ENCODE data around the gene AUTS2. TPM values are rescaled to one million over a fixed set of nuclear protein-coding genes. Genes with fewer than 3 reads are reported as not detected.

The AUTS2 gene
- total and polyA plus RNA-seq, 4 donors = 4.9 to 24.4 (median 7.0) TPM

DNA sequence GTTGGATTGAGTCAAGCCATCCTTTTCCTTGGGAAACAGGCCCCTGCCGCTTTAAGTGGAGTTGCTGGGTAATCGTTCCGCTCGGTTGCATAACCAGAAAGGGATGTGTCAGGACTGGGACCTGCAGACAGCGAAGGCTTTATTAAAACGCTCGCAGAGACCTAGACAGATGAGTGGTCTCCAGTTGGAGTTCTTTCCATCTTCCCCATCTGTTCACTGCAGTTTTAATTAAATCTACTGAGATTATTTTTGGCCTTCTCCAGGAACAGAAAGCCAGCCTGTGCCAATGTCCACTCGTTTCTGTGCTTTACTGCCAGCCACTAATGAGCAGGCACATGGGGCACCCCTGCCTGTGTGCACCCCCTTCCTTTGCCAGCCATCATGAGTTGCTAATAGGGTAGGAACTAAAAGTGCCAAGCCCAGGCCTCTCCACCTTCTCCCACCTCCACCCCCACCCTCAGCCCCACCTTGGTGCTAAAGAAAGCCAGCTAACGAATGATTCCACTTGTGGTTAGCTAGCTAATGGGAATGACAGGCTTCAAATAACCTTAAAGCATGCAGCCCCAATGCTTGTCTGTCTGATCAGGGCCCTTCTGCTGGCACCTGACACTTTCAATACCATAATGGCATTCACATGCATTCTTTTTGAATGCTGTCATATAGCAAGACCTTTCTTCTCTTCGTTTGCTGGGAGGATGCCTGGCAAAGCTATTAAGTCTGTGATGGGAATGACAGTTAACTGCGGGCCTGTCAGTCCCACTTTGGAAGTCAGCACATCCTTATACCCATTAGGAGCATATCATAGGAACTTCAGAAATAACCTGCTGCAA, 976.9 kb downstream of the AUTS2 start:
- Histone ChIP-seq H3K9me3 (ENCODE audit: control insufficient read depth in 4 of 4, low read length in 3 of 4) (no peaks in the 10 kb centered on the region), H3K36me3 (ENCODE audit: control insufficient read depth in 4 of 4, insufficient read depth in 3 of 4, low read depth in 1 of 4, low read length in 3 of 4) (no peaks in the 10 kb centered on the region), H3K27me3 (ENCODE audit: control insufficient read depth in 4 of 4, insufficient read depth in 4 of 4, low read length in 3 of 4) (no peaks in the 10 kb centered on the region), H3K4me1 (ENCODE audit: control insufficient read depth in 4 of 4, insufficient read depth in 4 of 4, low read length in 3 of 4) (peaks cover 10 to 63% (median 59%) of the 10 kb centered on the region in 4 donors), H3K4me3 (ENCODE audit: low read depth in 1 of 3, low read length in 3 of 3) (no peak overlapping the region), H3K9ac (ENCODE audit: low read depth in 1 of 2, low read length in 2 of 2) (peak overlapping the region in 1 of 2 donors; percentile 24), H3K27ac (ENCODE audit: low read depth in 1 of 2, low read length in 2 of 2) (peak overlapping the region; percentile 61 to 69)
- DNase-seq (ENCODE audit: low spot score) = no peak
- WGBS = 44% methylated on average over 11 of the region's 11 CpGs
- no peak for TF ChIP-seq YY1 (IDR thresholded peaks at IDR 0.05)
- no peak for TF ChIP-seq CTCF (IDR thresholded peaks at IDR 0.05; ENCODE audit: low read depth, low read length, missing input control)
- TF ChIP-seq RAD21 (IDR thresholded peaks at IDR 0.05) = peak in 1 of 2 donors; percentile 30
- TF ChIP-seq GABPA (IDR thresholded peaks at IDR 0.05 in 1 of 2, conservative IDR thresholded peaks at IDR 0.05 in 1 of 2) = no peak
- no peak for TF ChIP-seq TAF1 (conservative IDR thresholded peaks at IDR 0.05)
- no peak for TF ChIP-seq HNF4A (conservative IDR thresholded peaks at IDR 0.05)
- TF ChIP-seq, protein P1, sequence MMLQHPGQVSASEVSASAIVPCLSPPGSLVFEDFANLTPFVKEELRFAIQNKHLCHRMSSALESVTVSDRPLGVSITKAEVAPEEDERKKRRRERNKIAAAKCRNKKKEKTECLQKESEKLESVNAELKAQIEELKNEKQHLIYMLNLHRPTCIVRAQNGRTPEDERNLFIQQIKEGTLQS (IDR thresholded peaks at IDR 0.05) = no peak
- no peak for TF ChIP-seq SP1 (IDR thresholded peaks at IDR 0.05)
- no peak for TF ChIP-seq FOXA1 (IDR thresholded peaks at IDR 0.05)
- TF ChIP-seq ZBTB33 (IDR thresholded peaks at IDR 0.05) = no peak
- TF ChIP-seq JUND (IDR thresholded peaks at IDR 0.05) = no peak
- no peak for TF ChIP-seq FOXA2 (IDR thresholded peaks at IDR 0.05)
- TF ChIP-seq NR2F2 (IDR thresholded peaks at IDR 0.05) = no peak
- TF ChIP-seq EGR1 (IDR thresholded peaks at IDR 0.05; ENCODE audit: low read depth in 2 of 2) = no peak
- TF ChIP-seq RXRA (IDR thresholded peaks at IDR 0.05) = no peak
- peak; percentile 27 for TF ChIP-seq MAX (IDR thresholded peaks at IDR 0.05)
- TF ChIP-seq HNF4G (IDR thresholded peaks at IDR 0.05) = no peak
- TF ChIP-seq, protein P2, sequence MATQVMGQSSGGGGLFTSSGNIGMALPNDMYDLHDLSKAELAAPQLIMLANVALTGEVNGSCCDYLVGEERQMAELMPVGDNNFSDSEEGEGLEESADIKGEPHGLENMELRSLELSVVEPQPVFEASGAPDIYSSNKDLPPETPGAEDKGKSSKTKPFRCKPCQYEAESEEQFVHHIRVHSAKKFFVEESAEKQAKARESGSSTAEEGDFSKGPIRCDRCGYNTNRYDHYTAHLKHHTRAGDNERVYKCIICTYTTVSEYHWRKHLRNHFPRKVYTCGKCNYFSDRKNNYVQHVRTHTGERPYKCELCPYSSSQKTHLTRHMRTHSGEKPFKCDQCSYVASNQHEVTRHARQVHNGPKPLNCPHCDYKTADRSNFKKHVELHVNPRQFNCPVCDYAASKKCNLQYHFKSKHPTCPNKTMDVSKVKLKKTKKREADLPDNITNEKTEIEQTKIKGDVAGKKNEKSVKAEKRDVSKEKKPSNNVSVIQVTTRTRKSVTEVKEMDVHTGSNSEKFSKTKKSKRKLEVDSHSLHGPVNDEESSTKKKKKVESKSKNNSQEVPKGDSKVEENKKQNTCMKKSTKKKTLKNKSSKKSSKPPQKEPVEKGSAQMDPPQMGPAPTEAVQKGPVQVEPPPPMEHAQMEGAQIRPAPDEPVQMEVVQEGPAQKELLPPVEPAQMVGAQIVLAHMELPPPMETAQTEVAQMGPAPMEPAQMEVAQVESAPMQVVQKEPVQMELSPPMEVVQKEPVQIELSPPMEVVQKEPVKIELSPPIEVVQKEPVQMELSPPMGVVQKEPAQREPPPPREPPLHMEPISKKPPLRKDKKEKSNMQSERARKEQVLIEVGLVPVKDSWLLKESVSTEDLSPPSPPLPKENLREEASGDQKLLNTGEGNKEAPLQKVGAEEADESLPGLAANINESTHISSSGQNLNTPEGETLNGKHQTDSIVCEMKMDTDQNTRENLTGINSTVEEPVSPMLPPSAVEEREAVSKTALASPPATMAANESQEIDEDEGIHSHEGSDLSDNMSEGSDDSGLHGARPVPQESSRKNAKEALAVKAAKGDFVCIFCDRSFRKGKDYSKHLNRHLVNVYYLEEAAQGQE (IDR thresholded peaks at IDR 0.05) = no peak
